Renal cortex interstitium (tissue), 11 donors: ENCODE measurements around the gene LRRC8A. TPM values are rescaled to one million over a fixed set of nuclear protein-coding genes. Genes with fewer than 3 reads are reported as not detected.

ENCODE experiments used
- DNase-seq, 11 donors: peaks; one replicate each; pipeline ENCODE4 v3.0.0-alpha.2; 2013; ENCODE audit warnings: low read depth in 9 of 11, low spot score in 4 of 11; ENCODE audit errors: extremely low read depth in 1 of 11
- polyA plus RNA-seq, 3 donors: library from polyadenylated mRNA; unstranded; fragments of 120-200 nt; gene quantifications; one replicate each; pipeline ENCODE4 v1.2.1, GENCODE V29; 2013; ENCODE audit not compliant: insufficient read length in 3 of 3

The LRRC8A gene
- polyA plus RNA-seq, 3 donors: 26.9 to 34.5 (median 28.0) TPM

- no peak for DNase-seq
Measured at GRCh38 chr9:128913048-128913900, 31.3 kb downstream of the LRRC8A start.

GRCh38 chr9:128913995-128914772 lies 32.3 kb downstream of the LRRC8A start:
- DNase-seq: no peak

- DNase-seq: no peak
Measured at GRCh38 chr9:128916204-128916603, 34.3 kb downstream of the LRRC8A start.

- DNase-seq: no peak
Measured at GRCh38 chr9:128916745-128917144, 34.8 kb downstream of the LRRC8A start.

- no peak for DNase-seq
Measured at GRCh38 chr9:128917151-128917849, 35.4 kb downstream of the LRRC8A start.

- no peak for DNase-seq
Measured at GRCh38 chr9:128918921-128919320, 37.0 kb downstream of the LRRC8A start.

GRCh38 chr9:128919402-128920089 lies 37.6 kb downstream of the LRRC8A start:
- DNase-seq: no peak

GRCh38 chr9:128920381-128921058 lies 38.6 kb downstream of the LRRC8A start, which contains the start of gene PHYHD1:
TSS of gene PHYHD1 (plus strand) at chr9:128920982. CDS start at chr9:128922324, 1,342 bp downstream.
- DNase-seq: no peak

GRCh38 chr9:128921881-128922763 lies 40.2 kb downstream of the LRRC8A start:
- peak in 10 of 11 donors; percentile 55 to 80 (median 70) for DNase-seq

- no peak for DNase-seq
Measured at GRCh38 chr9:128923493-128923883, 41.6 kb downstream of the LRRC8A start.

GRCh38 chr9:128927731-128928411 lies 45.9 kb downstream of the LRRC8A start:
- peak in 4 of 11 donors; percentile 28 to 52 (median 38) for DNase-seq

- no peak for DNase-seq
Measured at GRCh38 chr9:128928624-128929023, 46.7 kb downstream of the LRRC8A start.

- no peak for DNase-seq
Measured at GRCh38 chr9:128929560-128929959, 47.6 kb downstream of the LRRC8A start.

- no peak for DNase-seq
Measured at GRCh38 chr9:128933731-128934130, 51.8 kb downstream of the LRRC8A start.

GRCh38 chr9:128936171-128936865 lies 54.4 kb downstream of the LRRC8A start:
- no peak for DNase-seq
